ENCODE measurements around the gene ROR2. TPM values are rescaled to one million over a fixed set of nuclear protein-coding genes. Genes with fewer than 3 reads are reported as not detected.
A peak's percentile ranks its signal among the peaks of the same experiment; 100 is the strongest.

Gene ROR2
- total and polyA plus RNA-seq, 2 of the 13 experiments (the other 11 are each of a cell fraction or from before 2014, with no cell fraction given): not detected

DNA sequence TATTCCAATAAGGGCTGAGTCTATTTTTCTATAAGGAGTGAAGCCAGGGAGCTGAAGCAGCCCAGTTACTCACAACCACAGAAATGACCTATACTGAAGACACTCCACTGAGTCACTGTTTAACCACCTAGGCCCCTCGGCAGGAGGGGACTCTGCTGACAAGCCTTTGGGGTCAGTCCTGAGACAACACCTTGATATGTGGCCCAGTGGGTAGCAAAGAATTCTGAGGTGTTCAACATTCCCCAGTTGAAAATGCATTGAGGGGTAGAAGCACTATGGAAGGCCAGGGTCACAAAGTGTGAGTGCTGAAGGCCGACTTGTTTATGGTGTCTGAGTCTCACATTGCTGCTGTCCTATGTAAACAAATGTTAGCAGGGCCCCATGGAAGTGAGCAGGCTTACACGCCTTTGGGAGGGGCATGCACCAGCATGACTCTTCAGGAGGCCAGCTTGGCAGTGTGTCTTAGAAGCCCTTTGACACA lies 413.8 kb downstream of the ROR2 start (continued):
- TF ChIP-seq HOXA5 (CRISPR knock-in tag; IDR thresholded peaks at IDR 0.05) (no peak), ONECUT2 (CRISPR knock-in tag; IDR thresholded peaks at IDR 0.05) (no peak), SMC3 (IDR thresholded peaks at IDR 0.05; ENCODE audit: low read length) (no peak), USF2 (IDR thresholded peaks at IDR 0.05; ENCODE audit: low read depth, low read length) (no peak), USF2 (CRISPR knock-in tag; IDR thresholded peaks at IDR 0.05; ENCODE audit: borderline replicate concordance) (no peak), KDM4B (CRISPR knock-in tag; IDR thresholded peaks at IDR 0.05) (no peak), SOX13 (IDR thresholded peaks at IDR 0.05) (no peak), SOX13 (CRISPR knock-in tag; conservative IDR thresholded peaks at IDR 0.05 in 1 of 2, IDR thresholded peaks at IDR 0.05 in 1 of 2) (peak in 1 of 2 experiments; percentile 44; a peak in 1 of 4 replicates), HNRNPH1 (optimal IDR thresholded peaks at IDR 0.05; ENCODE audit: low read depth, low read length) (no peak), ZZZ3 (CRISPR knock-in tag; IDR thresholded peaks at IDR 0.05; ENCODE audit: borderline replicate concordance) (no peak), TBP (CRISPR knock-in tag; IDR thresholded peaks at IDR 0.05) (no peak), MAZ (IDR thresholded peaks at IDR 0.05; ENCODE audit: borderline replicate concordance, low read depth, low read length) (no peak), MAZ (CRISPR knock-in tag; IDR thresholded peaks at IDR 0.05; ENCODE audit: low read depth) (no peak), MZF1 (CRISPR knock-in tag; IDR thresholded peaks at IDR 0.05; ENCODE audit: borderline replicate concordance) (no peak), KDM3A (CRISPR knock-in tag; IDR thresholded peaks at IDR 0.05; ENCODE audit: low read depth) (no peak), TAF15 (IDR thresholded peaks at IDR 0.05; ENCODE audit: low read depth, low read length, poor library complexity, severe bottlenecking) (no peak), ISL2 (CRISPR knock-in tag; IDR thresholded peaks at IDR 0.05) (no peak), IKZF4 (CRISPR knock-in tag; IDR thresholded peaks at IDR 0.05; ENCODE audit: borderline replicate concordance, low read depth, not compliant biosample characterization) (no peak), LRRFIP1 (CRISPR knock-in tag; conservative IDR thresholded peaks at IDR 0.05) (no peak), ZNF18 (CRISPR knock-in tag; IDR thresholded peaks at IDR 0.05; ENCODE audit: insufficient replicate concordance) (no peak), ZKSCAN5 (CRISPR knock-in tag; IDR thresholded peaks at IDR 0.05) (no peak), FOXK1 (CRISPR knock-in tag; IDR thresholded peaks at IDR 0.05; ENCODE audit: borderline replicate concordance, low read depth) (peak; percentile 62; the same call in 1 of the 2 replicates), THAP11 (CRISPR knock-in tag; IDR thresholded peaks at IDR 0.05) (0 out of 2 replicates have a peak, but pooled peaks have one; percentile 31), ZSCAN20 (CRISPR knock-in tag; IDR thresholded peaks at IDR 0.05; ENCODE audit: borderline replicate concordance) (no peak)
- TF ChIP-seq, protein P1, sequence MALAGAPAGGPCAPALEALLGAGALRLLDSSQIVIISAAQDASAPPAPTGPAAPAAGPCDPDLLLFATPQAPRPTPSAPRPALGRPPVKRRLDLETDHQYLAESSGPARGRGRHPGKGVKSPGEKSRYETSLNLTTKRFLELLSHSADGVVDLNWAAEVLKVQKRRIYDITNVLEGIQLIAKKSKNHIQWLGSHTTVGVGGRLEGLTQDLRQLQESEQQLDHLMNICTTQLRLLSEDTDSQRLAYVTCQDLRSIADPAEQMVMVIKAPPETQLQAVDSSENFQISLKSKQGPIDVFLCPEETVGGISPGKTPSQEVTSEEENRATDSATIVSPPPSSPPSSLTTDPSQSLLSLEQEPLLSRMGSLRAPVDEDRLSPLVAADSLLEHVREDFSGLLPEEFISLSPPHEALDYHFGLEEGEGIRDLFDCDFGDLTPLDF (CRISPR knock-in tag; IDR thresholded peaks at IDR 0.05): no peak
